HepG2 (cell line): ENCODE results near the gene CCN2. TPM values are rescaled to one million over a fixed set of nuclear protein-coding genes. Genes with fewer than 3 reads are reported as not detected.
A peak's percentile ranks its signal among the peaks of the same experiment; 100 is the strongest.

Experiments used
- ATF7-NPFF ChIP-seq: sonication (generic); formaldehyde crosslinking; IDR thresholded peaks from 2 replicates; pipeline ENCODE4 v1.8.1; 2023; ENCODE audit warnings: mild to moderate bottlenecking, low read depth, missing genetic modification reagents, moderate library complexity
- CBX2 ChIP-seq, 2 experiments: fragments of 200-600 bp in 1 of 2; sonication (generic); formaldehyde crosslinking in 1 of 2; IDR thresholded peaks; 2 replicates each; pipeline versions ENCODE4 v1.7.0 to v1.8.1; 2018 to 2022; ENCODE audit warnings: low read depth in 2 of 2, low read length in 1 of 2, mild to moderate bottlenecking in 1 of 2, missing genetic modification reagents in 1 of 2
- CCAR2 ChIP-seq: fragments of 200-400 bp; formaldehyde crosslinking; optimal IDR thresholded peaks from 2 replicates; pipeline ENCODE3; 2018; ENCODE audit warnings: low read depth, mild to moderate bottlenecking, low read length, moderate library complexity
- GATAD2A ChIP-seq: IDR thresholded peaks from 2 replicates; pipeline ENCODE4 v1.6.1; 2016
- ISL2 ChIP-seq: sonication (generic); formaldehyde crosslinking; IDR thresholded peaks from 2 replicates; pipeline ENCODE4 v1.5.0; 2020; ENCODE audit warnings: missing genetic modification reagents
- JDP2 ChIP-seq: sonication (generic); formaldehyde crosslinking; IDR thresholded peaks from 2 replicates; pipeline ENCODE4 v1.8.1; 2022; ENCODE audit warnings: missing genetic modification reagents, borderline replicate concordance
- NCOA2 ChIP-seq: sonication (generic); formaldehyde crosslinking; IDR thresholded peaks from 2 replicates; pipeline ENCODE4 v1.8.0; 2022; ENCODE audit warnings: inconsistent platforms
- NR0B2 ChIP-seq: sonication (generic); formaldehyde crosslinking; IDR thresholded peaks from 2 replicates; pipeline ENCODE4 v1.4.0; 2020; ENCODE audit warnings: mild to moderate bottlenecking, missing genetic modification reagents
- REST ChIP-seq, 2 experiments: IDR thresholded peaks; 2 replicates each; pipeline ENCODE4 v1.6.1; 2011 to 2012; ENCODE audit warnings: low read length in 2 of 2, borderline replicate concordance in 1 of 2, low read depth in 1 of 2, mild to moderate bottlenecking in 1 of 2, moderate library complexity in 1 of 2
- SALL2 ChIP-seq: sonication (generic); formaldehyde crosslinking; IDR thresholded peaks from 2 replicates; pipeline ENCODE4 v1.8.1; 2023; ENCODE audit warnings: mild to moderate bottlenecking, missing genetic modification reagents, inconsistent platforms
- SMAD9 ChIP-seq: sonication (generic); formaldehyde crosslinking; IDR thresholded peaks from 2 replicates; pipeline ENCODE4 v1.5.1; 2020; ENCODE audit warnings: mild to moderate bottlenecking, missing genetic modification reagents
- ZNF180 ChIP-seq: sonication (generic); formaldehyde crosslinking; IDR thresholded peaks from 2 replicates; pipeline ENCODE4 v1.4.0; 2020; ENCODE audit warnings: low read depth, missing genetic modification reagents, borderline replicate concordance
- ZNF280B ChIP-seq: sonication (generic); formaldehyde crosslinking; IDR thresholded peaks from 2 replicates; pipeline ENCODE4 v1.5.0; 2020; ENCODE audit warnings: missing genetic modification reagents, mild to moderate bottlenecking, borderline replicate concordance
- ZNF318 ChIP-seq: sonication (generic); formaldehyde crosslinking; IDR thresholded peaks from 2 replicates; pipeline ENCODE4 v1.4.0; 2020; ENCODE audit warnings: mild to moderate bottlenecking, missing genetic modification reagents
- ZNF557 ChIP-seq: sonication (generic); formaldehyde crosslinking; IDR thresholded peaks from 2 replicates; pipeline ENCODE4 v1.4.0; 2020; ENCODE audit warnings: missing genetic modification reagents
- ZNF589 ChIP-seq: sonication (generic); formaldehyde crosslinking; conservative IDR thresholded peaks from 2 replicates; pipeline ENCODE4 v1.8.0; 2022; ENCODE audit warnings: mild to moderate bottlenecking, moderate library complexity, missing genetic modification reagents
- polyA plus RNA-seq, 8 experiments: library from polyadenylated mRNA; depleted of rRNA in 3 of 8; stranded (reverse) in 7 of 8; unstranded in 1 of 8; fragments of >200 nt; fragmentation: Illumina TruSeq in 4 of 8; extraction: Trizol in 4 of 8; gene quantifications; 2 replicates each; pipeline versions ENCODE4 v1.2.1 to v1.2.3, GENCODE V29; 2011 to 2016; ENCODE audit warnings: low read depth in 4 of 8, missing spikeins in 1 of 8, mixed read lengths in 1 of 8; ENCODE audit not compliant: insufficient read depth in 1 of 8
- total RNA-seq, 5 experiments: library from RNA; depleted of rRNA; stranded (reverse); fragments of >200 nt; fragmentation: Illumina TruSeq; extraction: Trizol; gene quantifications; 2 replicates each; pipeline ENCODE4 v1.2.3, GENCODE V29; 2016; ENCODE audit warnings: low read depth in 1 of 5

The CCN2 gene
- total and polyA plus RNA-seq, 2 of the 13 experiments (the other 11 are each of a cell fraction or from before 2014, with no cell fraction given) = 34.7 to 316 TPM

- no peak for TF ChIP-seq ZNF318 (CRISPR knock-in tag)
- peak; percentile 57; the same call in 1 of the 2 replicates for TF ChIP-seq ISL2 (CRISPR knock-in tag)
- no peak for TF ChIP-seq JDP2 (CRISPR knock-in tag)
- TF ChIP-seq GATAD2A (CRISPR knock-in tag) = peak; percentile 87
- no peak for TF ChIP-seq CCAR2
- TF ChIP-seq NCOA2 = peak; percentile 67
- no peak for TF ChIP-seq NR0B2 (CRISPR knock-in tag)
- TF ChIP-seq ZNF557 (CRISPR knock-in tag) = no peak
- TF ChIP-seq ZNF589 (CRISPR knock-in tag) = no peak
- no peak for TF ChIP-seq SALL2 (CRISPR knock-in tag)
- TF ChIP-seq CBX2 (IDR thresholded peaks at IDR 0.05; ENCODE audit: low read depth, low read length) = no peak
- no peak for TF ChIP-seq CBX2 (CRISPR knock-in tag; IDR thresholded peaks at IDR 0.05; ENCODE audit: low read depth)
- TF ChIP-seq SMAD9 = no peak
- TF ChIP-seq ATF7-NPFF = no peak
- no peak for TF ChIP-seq ZNF180 (CRISPR knock-in tag)
- no peak for TF ChIP-seq ZNF280B (CRISPR knock-in tag)
- TF ChIP-seq REST (IDR thresholded peaks at IDR 0.05; ENCODE audit: borderline replicate concordance in 1 of 2, low read depth in 1 of 2, low read length in 2 of 2) = 0 out of 4 replicates have a peak, but pooled peaks of 1 of the 2 experiments have one; percentile 36
Measured at GRCh38 chr6:131978522-131978921, 27.4 kb upstream of the CCN2 start (continued).
